Measurements from ENCODE around the gene SLC26A8. TPM values are rescaled to one million over a fixed set of nuclear protein-coding genes. Genes with fewer than 3 reads are reported as not detected.

Gene SLC26A8
- total and polyA plus RNA-seq, 2 of the 13 experiments (the other 11 are each of a cell fraction or from before 2014, with no cell fraction given), result 0.46 TPM; not detected in 1

DNA sequence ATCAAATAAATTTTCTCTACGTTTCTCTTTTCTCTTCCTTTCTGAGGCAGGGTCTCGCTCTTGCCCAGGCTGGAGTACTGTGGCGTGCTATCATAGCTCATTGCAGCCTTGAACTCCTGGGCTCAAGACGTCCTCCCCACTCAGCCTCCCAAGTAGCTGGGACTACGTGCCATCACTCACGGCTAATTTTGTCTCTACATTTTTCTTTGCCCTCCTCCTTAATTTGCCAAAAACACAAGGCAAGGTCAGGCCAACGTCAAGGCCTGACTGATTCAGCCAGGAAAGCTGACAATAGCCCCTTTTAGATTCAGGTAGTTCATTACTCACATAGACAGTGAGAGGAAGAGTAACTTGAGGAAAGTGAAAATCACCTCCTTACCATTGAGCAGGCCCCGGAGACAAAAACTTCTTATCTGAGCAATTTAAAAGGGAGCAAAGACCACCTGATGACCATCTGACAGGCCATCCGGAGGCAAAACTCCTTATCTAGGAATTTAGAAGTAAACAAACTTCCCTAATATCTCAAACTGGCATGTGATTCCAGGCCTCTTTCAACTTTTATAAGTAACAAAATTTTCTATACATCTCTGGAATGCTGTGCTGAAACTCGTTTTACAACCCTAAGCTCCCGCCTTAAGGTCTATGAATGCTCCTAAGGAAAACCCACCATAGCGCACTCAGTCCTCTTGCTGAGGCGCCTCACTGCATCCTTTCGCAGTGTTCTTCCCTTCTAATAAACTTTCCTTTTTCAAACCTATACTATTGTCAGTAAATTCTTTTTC, 61.5 kb downstream of the SLC26A8 start:
- POLR2A ChIA-PET, result no interaction called here
- no peak for TF ChIP-seq MLXIP (CRISPR knock-in tag; IDR thresholded peaks at IDR 0.05; ENCODE audit: borderline replicate concordance)
- peak; percentile 90 for TF ChIP-seq RARA (CRISPR knock-in tag; IDR thresholded peaks at IDR 0.05)
- no peak for TF ChIP-seq ZNF468 (CRISPR knock-in tag; IDR thresholded peaks at IDR 0.05)
- peak; percentile 80; the same call in 1 of the 2 replicates for TF ChIP-seq ZNF770 (CRISPR knock-in tag; IDR thresholded peaks at IDR 0.05)
- no peak for TF ChIP-seq KDM1A (CRISPR knock-in tag; IDR thresholded peaks at IDR 0.05)
- TF ChIP-seq KAT2B (IDR thresholded peaks at IDR 0.05; ENCODE audit: borderline replicate concordance, low read depth, low read length), result no peak
- peak; percentile 31; the same call in 1 of the 2 replicates for TF ChIP-seq PAXIP1 (CRISPR knock-in tag; conservative IDR thresholded peaks at IDR 0.05)
- no peak for TF ChIP-seq ZC3H4 (CRISPR knock-in tag; IDR thresholded peaks at IDR 0.05; ENCODE audit: borderline replicate concordance)
- TF ChIP-seq ZNF207 (IDR thresholded peaks at IDR 0.05; ENCODE audit: borderline replicate concordance), result no peak
- TF ChIP-seq ZNF138 (CRISPR knock-in tag; IDR thresholded peaks at IDR 0.05; ENCODE audit: low read depth), result 0 out of 2 replicates have a peak, but pooled peaks have one; percentile 45
- TF ChIP-seq SMAD9 (CRISPR knock-in tag; IDR thresholded peaks at IDR 0.05), result no peak
- no peak for TF ChIP-seq ZSCAN29 (CRISPR knock-in tag; conservative IDR thresholded peaks at IDR 0.05)
- TF ChIP-seq KMT2B (CRISPR knock-in tag; IDR thresholded peaks at IDR 0.05), result no peak
- TF ChIP-seq PHB2 (IDR thresholded peaks at IDR 0.05; ENCODE audit: partially characterized antibody), result no peak
- peak; percentile 64 for TF ChIP-seq PHF21A (CRISPR knock-in tag; IDR thresholded peaks at IDR 0.05)

More for the DNA sequence above, 61.5 kb downstream of the SLC26A8 start:
- H3K27ac ChIP-seq (ENCODE audit: extremely low read length, insufficient read depth, low read length), result peak overlapping the region; percentile 22
- H3K9me3 ChIP-seq (ENCODE audit: low read length), result no peaks in the 10 kb centered on the region
- ATAC-seq (peak; percentile 29; the same call in 2 of the 3 replicates), DNase-seq (ENCODE audit: low spot score) (peak; percentile 50), FAIRE-seq (no peak)
- in situ Hi-C loops (cut with HindIII; ENCODE audit: extremely low pct_ligation_motif_present, low pct_unique_long_range_greater_than_20kb), result no loop called here
- H3K9ac ChIP-seq (ENCODE audit: insufficient read depth, low read depth, low read length), result no peak overlapping the region
- peaks cover 63% of the 10 kb centered on the region for H3K4me1 ChIP-seq (ENCODE audit: insufficient read depth, low read length)
- WGBS (ENCODE audit: low lambda C conversion rate), result 36% methylated on average over 14 of the region's 14 CpGs
- BruUV-seq (replicated peaks), result no TSS peak
- no peak overlapping the region for H2AFZ ChIP-seq (ENCODE audit: low read length)
- peak overlapping the region; percentile 68 for H3K4me2 ChIP-seq (ENCODE audit: low read depth, low read length)
- peak overlapping the region in 1 of 3 experiments; percentile 29; a peak in 1 of 6 replicates for H3K4me3 ChIP-seq (replicated peaks in 1 of 3; ENCODE audit: insufficient read depth in 1 of 3, low read depth in 2 of 3, low read length in 3 of 3)
- H3K27me3 ChIP-seq (ENCODE audit: control insufficient read depth in 1 of 2, insufficient read depth in 2 of 2, low read length in 2 of 2), result no peaks in the 10 kb centered on the region
- no peaks in the 10 kb centered on the region for H3K36me3 ChIP-seq (replicated peaks in 1 of 2; ENCODE audit: control insufficient read depth in 1 of 2, insufficient read depth in 2 of 2, low read length in 2 of 2)
- intact Hi-C loops (cut with micrococcal nuclease; ENCODE audit: unreplicated experiment), result no loop called here
- CTCF ChIA-PET (ENCODE audit: low intra/inter-chr PET ratio, low total read pairs), result no interaction called here
- no peaks in the 10 kb centered on the region for H3K79me2 ChIP-seq (ENCODE audit: insufficient read depth, low read length)
- H4K20me1 ChIP-seq (ENCODE audit: insufficient read depth, low read length), result no peaks in the 10 kb centered on the region
